AG04449 (cell line): ENCODE results near the gene TLR7.
A peak's percentile ranks its signal among the peaks of the same experiment; 100 is the strongest.

Experiments used
- CTCF ChIA-PET: fragments of 350-600 bp; formaldehyde crosslinking; extraction: SDS; loops from one replicate; lab custom pipeline; 2021; ENCODE audit warnings: antibody characterized with exemption; lab: Yijun Ruan, JAX
- POLR2A ChIA-PET: fragments of 400-600, 350-600 bp; formaldehyde crosslinking; extraction: SDS; loops from one replicate; lab custom pipeline; 2020; ENCODE audit warnings: antibody characterized with exemption, inconsistent platforms; lab: Yijun Ruan, JAX
- DNase-seq: peaks from one replicate; pipeline ENCODE4 v3.0.0-alpha.2; 2010; ENCODE audit warnings: low read depth, low spot score
- H3K4me3 ChIP-seq: 2 replicates; pipeline ENCODE4 v1.5.1; 2011; ENCODE audit warnings: low read depth, mild to moderate bottlenecking, control low read depth, low read length
- CTCF ChIP-seq: IDR thresholded peaks from one replicate; pipeline ENCODE4 v1.5.1; 2011; ENCODE audit warnings: mild to moderate bottlenecking, moderate library complexity, low read length, control low read depth, inconsistent platforms; ENCODE audit not compliant: insufficient read depth; ENCODE audit errors: missing control alignments

Gene TLR7

GRCh38 chrX:12891915-12892506, 25.1 kb downstream of the TLR7 start:
- H3K4me3 ChIP-seq: no peak overlapping the region
- ChIA-PET POLR2A (no interaction called here), CTCF (interaction anchor here (1.3 kb wide), 1 partner anchor 78 kb away, joined by 4 read pairs; no protein-coding TSS in a partner anchor)
- DNase-seq: no peak
- TF ChIP-seq CTCF: no peak

- POLR2A ChIA-PET: no interaction called here
- H3K4me3 ChIP-seq: no peak overlapping the region
- CTCF ChIA-PET: interaction anchor here (2.4 kb wide), 1 partner anchor 78 kb away, joined by 10 read pairs; no protein-coding TSS in a partner anchor
- no peak for TF ChIP-seq CTCF
- no peak for DNase-seq
These were observed 25.8 kb downstream of the TLR7 start for GRCh38 chrX:12892716-12893115.

- DNase-seq: no peak
- ChIA-PET POLR2A (no interaction called here), CTCF (interaction anchor here (2.4 kb wide), 1 partner anchor 79 kb away, joined by 10 read pairs; no protein-coding TSS in a partner anchor)
- no peak overlapping the region for H3K4me3 ChIP-seq
- TF ChIP-seq CTCF: peak; percentile 26
These were observed 27.5 kb downstream of the TLR7 start for GRCh38 chrX:12894074-12895030.

GRCh38 chrX:12895866-12896265, 29.0 kb downstream of the TLR7 start:
- ChIA-PET POLR2A (no interaction called here), CTCF (interaction anchor here (1.1 to 1.9 kb wide), 2 partner anchors 82 to 1355 kb away, joined by 3 to 10 read pairs; no protein-coding TSS in a partner anchor)
- DNase-seq: no peak
- no peak overlapping the region for H3K4me3 ChIP-seq
- no peak for TF ChIP-seq CTCF

- no peak overlapping the region for H3K4me3 ChIP-seq
- no peak for DNase-seq
- no peak for TF ChIP-seq CTCF
- CTCF ChIA-PET: interaction anchor here (1.1 to 1.9 kb wide), 2 partner anchors 83 to 1356 kb away, joined by 3 to 10 read pairs; no protein-coding TSS in a partner anchor
- POLR2A ChIA-PET: interaction anchor here (0.6 kb wide), 1 partner anchor 94 kb away, joined by 4 read pairs; no protein-coding TSS in a partner anchor
These were observed 30.1 kb downstream of the TLR7 start for GRCh38 chrX:12896935-12897334.

GRCh38 chrX:12898073-12898472, 31.2 kb downstream of the TLR7 start:
- TF ChIP-seq CTCF: no peak
- ChIA-PET CTCF (no interaction called here), POLR2A (no interaction called here)
- no peak overlapping the region for H3K4me3 ChIP-seq
- DNase-seq: no peak
